ENCODE results near the gene NME7. TPM values are rescaled to one million over a fixed set of nuclear protein-coding genes. Genes with fewer than 3 reads are reported as not detected.
"Not testable (repeated sequence)": the region's sequence is repeated elsewhere in the genome, so short reads cannot be mapped to it uniquely, and the experiment has no call there.

The NME7 gene
- total and polyA plus RNA-seq, 2 experiments from 2014 or later = 39.1 to 48.5 TPM

DNA sequence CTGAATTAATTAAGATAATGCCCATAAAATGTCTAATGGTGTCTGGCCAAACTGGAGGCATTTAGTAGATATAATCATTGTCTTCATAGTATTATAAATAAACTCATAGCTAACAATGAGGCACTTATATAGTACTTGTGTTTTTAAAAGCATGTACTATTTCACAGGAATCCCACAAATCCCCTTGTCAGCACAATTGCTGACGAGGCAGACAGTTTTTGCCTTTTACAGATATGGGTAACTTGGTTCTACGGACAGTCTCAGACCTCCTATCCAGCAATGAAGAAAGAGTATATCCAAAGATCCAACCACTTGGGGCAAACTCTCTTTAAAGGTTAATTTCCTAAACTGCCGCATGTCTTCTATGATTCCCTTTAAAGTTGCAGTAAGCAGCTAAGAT is 187.4 kb downstream of the NME7 start:
- no peak overlapping the region for H2AFZ ChIP-seq
- no peaks in the 10 kb centered on the region; the same call in 1 of the 2 replicates for H3K9me2 ChIP-seq (ENCODE audit: insufficient read depth)
- ATAC-seq (no peak), DNase-seq (ENCODE audit: low spot score) (no peak)
- no peak overlapping the region for H3K27ac Mint-ChIP-seq
- H3K4me3 Mint-ChIP-seq = no peak overlapping the region
- no peaks in the 10 kb centered on the region for H3K9me3 Mint-ChIP-seq
- peaks cover 1% of the 10 kb centered on the region; the same call in 1 of the 2 replicates for H3K4me1 ChIP-seq (ENCODE audit: insufficient read depth)
- H3K27me3 Mint-ChIP-seq (ENCODE audit: insufficient read depth, low read depth, poor library complexity) = no peaks in the 10 kb centered on the region
- H3K36me3 ChIP-seq (ENCODE audit: insufficient read depth) = no peaks in the 10 kb centered on the region
- H3K27me3 ChIP-seq (ENCODE audit: insufficient read depth) = no peaks in the 10 kb centered on the region
- 0 out of 3 replicates have a peak, but pooled peaks cover 3% of the 10 kb centered on the region for H3K36me3 Mint-ChIP-seq (ENCODE audit: low read depth)
- H3K79me2 ChIP-seq (replicated peaks; ENCODE audit: insufficient read depth) = no peaks in the 10 kb centered on the region
- TF ChIP-seq EZH2phosphoT487 (IDR thresholded peaks at IDR 0.05; ENCODE audit: unreplicated experiment) (no peak), JUNB (IDR thresholded peaks at IDR 0.05; ENCODE audit: unreplicated experiment) (no peak), ETS1 (IDR thresholded peaks at IDR 0.05) (no peak), STAT1 (IDR thresholded peaks at IDR 0.05; ENCODE audit: unreplicated experiment) (no peak), CREB1 (CRISPR knock-in tag; IDR thresholded peaks at IDR 0.05; ENCODE audit: low read depth) (no peak), ZNF114 (CRISPR knock-in tag; IDR thresholded peaks at IDR 0.05) (no peak), POLR2AphosphoS5 (IDR thresholded peaks at IDR 0.05; ENCODE audit: low read depth) (no peak), NANOG (IDR thresholded peaks at IDR 0.05; ENCODE audit: borderline replicate concordance) (no peak), EZH2 (IDR thresholded peaks at IDR 0.05; ENCODE audit: low read depth, unreplicated experiment) (no peak), CTCF (conservative IDR thresholded peaks at IDR 0.05; ENCODE audit: low read depth in 2 of 2) (no peak), ZNF331 (CRISPR knock-in tag; IDR thresholded peaks at IDR 0.05; ENCODE audit: low read depth) (no peak)
- TF ChIP-seq, protein P1, sequence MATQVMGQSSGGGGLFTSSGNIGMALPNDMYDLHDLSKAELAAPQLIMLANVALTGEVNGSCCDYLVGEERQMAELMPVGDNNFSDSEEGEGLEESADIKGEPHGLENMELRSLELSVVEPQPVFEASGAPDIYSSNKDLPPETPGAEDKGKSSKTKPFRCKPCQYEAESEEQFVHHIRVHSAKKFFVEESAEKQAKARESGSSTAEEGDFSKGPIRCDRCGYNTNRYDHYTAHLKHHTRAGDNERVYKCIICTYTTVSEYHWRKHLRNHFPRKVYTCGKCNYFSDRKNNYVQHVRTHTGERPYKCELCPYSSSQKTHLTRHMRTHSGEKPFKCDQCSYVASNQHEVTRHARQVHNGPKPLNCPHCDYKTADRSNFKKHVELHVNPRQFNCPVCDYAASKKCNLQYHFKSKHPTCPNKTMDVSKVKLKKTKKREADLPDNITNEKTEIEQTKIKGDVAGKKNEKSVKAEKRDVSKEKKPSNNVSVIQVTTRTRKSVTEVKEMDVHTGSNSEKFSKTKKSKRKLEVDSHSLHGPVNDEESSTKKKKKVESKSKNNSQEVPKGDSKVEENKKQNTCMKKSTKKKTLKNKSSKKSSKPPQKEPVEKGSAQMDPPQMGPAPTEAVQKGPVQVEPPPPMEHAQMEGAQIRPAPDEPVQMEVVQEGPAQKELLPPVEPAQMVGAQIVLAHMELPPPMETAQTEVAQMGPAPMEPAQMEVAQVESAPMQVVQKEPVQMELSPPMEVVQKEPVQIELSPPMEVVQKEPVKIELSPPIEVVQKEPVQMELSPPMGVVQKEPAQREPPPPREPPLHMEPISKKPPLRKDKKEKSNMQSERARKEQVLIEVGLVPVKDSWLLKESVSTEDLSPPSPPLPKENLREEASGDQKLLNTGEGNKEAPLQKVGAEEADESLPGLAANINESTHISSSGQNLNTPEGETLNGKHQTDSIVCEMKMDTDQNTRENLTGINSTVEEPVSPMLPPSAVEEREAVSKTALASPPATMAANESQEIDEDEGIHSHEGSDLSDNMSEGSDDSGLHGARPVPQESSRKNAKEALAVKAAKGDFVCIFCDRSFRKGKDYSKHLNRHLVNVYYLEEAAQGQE (IDR thresholded peaks at IDR 0.05; ENCODE audit: unreplicated experiment) = no peak
- H3K4me2 ChIP-seq = no peak overlapping the region
- H4K20me1 ChIP-seq (replicated peaks; ENCODE audit: insufficient read depth) = no peaks in the 10 kb centered on the region
- H3K27ac ChIP-seq (ENCODE audit: low read depth) = no peak overlapping the region
- H3F3A ChIP-seq (replicated peaks; ENCODE audit: low read depth) = no peaks in the 10 kb centered on the region
- H3K4me1 Mint-ChIP-seq = peaks cover 3% of the 10 kb centered on the region; the same call in 2 of the 3 replicates
- no peak overlapping the region for H3K4me3 ChIP-seq

DNA sequence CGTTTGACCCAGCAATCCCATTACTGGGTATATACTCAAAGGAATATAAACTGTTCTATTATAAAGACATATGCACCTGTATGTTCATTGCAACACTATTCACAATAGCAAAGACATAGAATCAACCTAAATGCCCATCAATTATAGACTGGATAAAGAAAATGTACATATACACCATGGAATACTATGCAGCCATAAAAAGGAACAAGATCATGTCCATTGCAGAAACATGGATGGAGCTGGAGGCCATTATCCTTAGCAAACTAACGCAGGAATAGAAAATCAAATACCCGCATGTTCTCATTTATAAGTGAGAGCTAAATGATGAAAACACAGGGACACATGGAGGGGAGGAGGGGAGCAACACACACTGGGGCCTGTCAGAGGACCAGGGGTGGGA is 188.2 kb downstream of the NME7 start:
- not testable (repeated sequence) for H3K9me2 ChIP-seq (ENCODE audit: insufficient read depth); H3K36me3 Mint-ChIP-seq (ENCODE audit: low read depth); H3K27me3 Mint-ChIP-seq (ENCODE audit: insufficient read depth, low read depth, poor library complexity); H3K4me1 ChIP-seq (ENCODE audit: insufficient read depth); H3K4me1 Mint-ChIP-seq; H3K9me3 Mint-ChIP-seq; DNase-seq (ENCODE audit: low spot score); H3K27me3 ChIP-seq (ENCODE audit: insufficient read depth); H3K4me2 ChIP-seq; H3K27ac Mint-ChIP-seq; H4K20me1 ChIP-seq (replicated peaks; ENCODE audit: insufficient read depth); H3K4me3 ChIP-seq; H3K79me2 ChIP-seq (replicated peaks; ENCODE audit: insufficient read depth); H3F3A ChIP-seq (replicated peaks; ENCODE audit: low read depth); H3K36me3 ChIP-seq (ENCODE audit: insufficient read depth); H3K4me3 Mint-ChIP-seq; ATAC-seq; H3K27ac ChIP-seq (ENCODE audit: low read depth); H2AFZ ChIP-seq
